K562 (cell line): ENCODE measurements around the gene ODC1.

Experiments
- JUND ChIP-seq, 2 experiments: IDR thresholded peaks; 2 replicates in 1 of 2; 3 replicates in 1 of 2; pipeline ENCODE4 v1.6.1; 2011; ENCODE audit warnings: borderline replicate concordance in 2 of 2, low read depth in 2 of 2, low read length in 2 of 2, improper control_type of control experiment in 1 of 2, missing biosample characterization in 1 of 2, missing genetic modification characterization in 1 of 2, missing genetic modification reagents in 1 of 2
- NCOR1 ChIP-seq: fragments of 450-650 bp; IDR thresholded peaks from 2 replicates; pipeline ENCODE4 v1.6.1; 2016; ENCODE audit warnings: mild to moderate bottlenecking, moderate library complexity
- SP2 ChIP-seq: IDR thresholded peaks from 2 replicates; pipeline ENCODE4 v1.6.1; 2011; ENCODE audit warnings: mild to moderate bottlenecking, low read depth, low read length, moderate library complexity; ENCODE audit not compliant: poor library complexity, severe bottlenecking; ENCODE audit errors: extremely low read depth
- ZNF384 ChIP-seq: IDR thresholded peaks from 2 replicates; pipeline ENCODE4 v1.6.1; 2012; ENCODE audit warnings: low read depth, low read length, improper control_type of control experiment
- TF ChIP-seq, protein P1 (sequence below): sonication (generic); formaldehyde crosslinking; IDR thresholded peaks from 2 replicates; pipeline ENCODE4 v1.8.0; 2022; ENCODE audit warnings: mild to moderate bottlenecking, low read depth, missing genetic modification reagents
- TF ChIP-seq, protein P2 (sequence below), 3 experiments: IDR thresholded peaks in 2 of 3; conservative IDR thresholded peaks in 1 of 3; 2 replicates each; pipeline ENCODE4 v1.5.1; 2011 to 2012; ENCODE audit warnings: low read length in 3 of 3, mild to moderate bottlenecking in 3 of 3, control low read depth in 2 of 3, improper control_type of control experiment in 1 of 3, inconsistent platforms in 1 of 3, low read depth in 1 of 3, mixed read lengths in 1 of 3, moderate library complexity in 1 of 3; ENCODE audit not compliant: insufficient read depth in 2 of 3
- TF ChIP-seq, protein P3 (sequence below): sonication (generic); formaldehyde crosslinking; IDR thresholded peaks from 2 replicates; pipeline ENCODE4 v1.8.1; 2022; ENCODE audit warnings: missing genetic modification reagents

DNA sequence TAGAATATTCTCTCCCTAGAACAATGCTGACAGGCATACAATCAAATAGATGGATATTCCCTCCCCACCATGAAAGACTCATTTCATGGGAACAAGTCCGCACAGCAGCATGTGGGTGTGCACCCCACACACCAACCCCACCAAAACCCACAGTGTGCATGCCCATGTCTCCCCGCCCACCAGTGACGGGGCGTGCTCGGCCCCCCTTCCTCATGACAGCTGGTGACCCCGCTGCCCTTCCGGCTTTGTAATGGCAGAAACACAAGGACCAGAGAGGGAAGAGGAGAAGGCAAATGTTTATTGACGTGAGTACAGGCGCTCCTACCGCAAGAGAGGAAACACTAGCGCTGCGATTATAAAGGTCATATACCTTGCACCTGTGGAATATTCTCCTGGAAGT, 30.8 kb upstream of the ODC1 start:
- TF ChIP-seq JUND (IDR thresholded peaks at IDR 0.05; ENCODE audit: borderline replicate concordance, low read depth, low read length): no peak
- TF ChIP-seq JUND (tag; IDR thresholded peaks at IDR 0.05; ENCODE audit: borderline replicate concordance, low read depth, low read length): no peak
- no peak for TF ChIP-seq ZNF384
- TF ChIP-seq, protein P1, sequence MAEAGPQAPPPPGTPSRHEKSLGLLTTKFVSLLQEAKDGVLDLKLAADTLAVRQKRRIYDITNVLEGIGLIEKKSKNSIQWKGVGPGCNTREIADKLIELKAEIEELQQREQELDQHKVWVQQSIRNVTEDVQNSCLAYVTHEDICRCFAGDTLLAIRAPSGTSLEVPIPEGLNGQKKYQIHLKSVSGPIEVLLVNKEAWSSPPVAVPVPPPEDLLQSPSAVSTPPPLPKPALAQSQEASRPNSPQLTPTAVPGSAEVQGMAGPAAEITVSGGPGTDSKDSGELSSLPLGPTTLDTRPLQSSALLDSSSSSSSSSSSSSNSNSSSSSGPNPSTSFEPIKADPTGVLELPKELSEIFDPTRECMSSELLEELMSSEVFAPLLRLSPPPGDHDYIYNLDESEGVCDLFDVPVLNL (CRISPR knock-in tag): no peak
- TF ChIP-seq, protein P2, sequence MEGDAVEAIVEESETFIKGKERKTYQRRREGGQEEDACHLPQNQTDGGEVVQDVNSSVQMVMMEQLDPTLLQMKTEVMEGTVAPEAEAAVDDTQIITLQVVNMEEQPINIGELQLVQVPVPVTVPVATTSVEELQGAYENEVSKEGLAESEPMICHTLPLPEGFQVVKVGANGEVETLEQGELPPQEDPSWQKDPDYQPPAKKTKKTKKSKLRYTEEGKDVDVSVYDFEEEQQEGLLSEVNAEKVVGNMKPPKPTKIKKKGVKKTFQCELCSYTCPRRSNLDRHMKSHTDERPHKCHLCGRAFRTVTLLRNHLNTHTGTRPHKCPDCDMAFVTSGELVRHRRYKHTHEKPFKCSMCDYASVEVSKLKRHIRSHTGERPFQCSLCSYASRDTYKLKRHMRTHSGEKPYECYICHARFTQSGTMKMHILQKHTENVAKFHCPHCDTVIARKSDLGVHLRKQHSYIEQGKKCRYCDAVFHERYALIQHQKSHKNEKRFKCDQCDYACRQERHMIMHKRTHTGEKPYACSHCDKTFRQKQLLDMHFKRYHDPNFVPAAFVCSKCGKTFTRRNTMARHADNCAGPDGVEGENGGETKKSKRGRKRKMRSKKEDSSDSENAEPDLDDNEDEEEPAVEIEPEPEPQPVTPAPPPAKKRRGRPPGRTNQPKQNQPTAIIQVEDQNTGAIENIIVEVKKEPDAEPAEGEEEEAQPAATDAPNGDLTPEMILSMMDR (IDR thresholded peaks at IDR 0.05 in 2 of 3, conservative IDR thresholded peaks at IDR 0.05 in 1 of 3; ENCODE audit: insufficient read depth in 2 of 3, low read depth in 1 of 3, low read length in 3 of 3): no peak
- TF ChIP-seq, protein P3, sequence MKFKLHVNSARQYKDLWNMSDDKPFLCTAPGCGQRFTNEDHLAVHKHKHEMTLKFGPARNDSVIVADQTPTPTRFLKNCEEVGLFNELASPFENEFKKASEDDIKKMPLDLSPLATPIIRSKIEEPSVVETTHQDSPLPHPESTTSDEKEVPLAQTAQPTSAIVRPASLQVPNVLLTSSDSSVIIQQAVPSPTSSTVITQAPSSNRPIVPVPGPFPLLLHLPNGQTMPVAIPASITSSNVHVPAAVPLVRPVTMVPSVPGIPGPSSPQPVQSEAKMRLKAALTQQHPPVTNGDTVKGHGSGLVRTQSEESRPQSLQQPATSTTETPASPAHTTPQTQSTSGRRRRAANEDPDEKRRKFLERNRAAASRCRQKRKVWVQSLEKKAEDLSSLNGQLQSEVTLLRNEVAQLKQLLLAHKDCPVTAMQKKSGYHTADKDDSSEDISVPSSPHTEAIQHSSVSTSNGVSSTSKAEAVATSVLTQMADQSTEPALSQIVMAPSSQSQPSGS: no peak
- no peak for TF ChIP-seq SP2
- no peak for TF ChIP-seq NCOR1
